Muscle of arm (tissue), 12 donors: Measurements from ENCODE around the gene EPHB4. TPM values are rescaled to one million over a fixed set of nuclear protein-coding genes. Genes with fewer than 3 reads are reported as not detected.
"Not testable (repeated sequence)": the region's sequence is repeated elsewhere in the genome, so short reads cannot be mapped to it uniquely, and the experiment has no call there.

Source experiments
- DNase-seq: peaks from one replicate; pipeline ENCODE4 v3.0.0-alpha.2; 2013
- polyA plus RNA-seq, 12 donors: library from polyadenylated mRNA; unstranded; fragments of 120-200 nt; gene quantifications; one replicate each; pipeline ENCODE4 v1.2.1, GENCODE V29; 2013; ENCODE audit not compliant: insufficient read length in 12 of 12

EPHB4 gene
- polyA plus RNA-seq, 12 donors, result 31.1 to 74.0 (median 46.4) TPM; not detected in 1

GRCh38 chr7:100856871-100857282 lies 29.6 kb upstream of the EPHB4 start:
- DNase-seq, result no peak

- no peak for DNase-seq
These were observed 28.2 kb upstream of the EPHB4 start for GRCh38 chr7:100855515-100855914.

GRCh38 chr7:100854899-100855298 lies 27.6 kb upstream of the EPHB4 start:
- not testable (repeated sequence) for DNase-seq

- DNase-seq, result no peak
These were observed 27.0 kb upstream of the EPHB4 start for GRCh38 chr7:100854146-100854895.

- peak; percentile 92 for DNase-seq
These were observed 24.9 kb upstream of the EPHB4 start, which contains the start of gene SLC12A9 for GRCh38 chr7:100852048-100852872. TSS of gene SLC12A9 (plus strand) at chr7:100852713. CDS start at chr7:100854198, 1,485 bp downstream.

- DNase-seq, result no peak
These were observed 20.0 kb upstream of the EPHB4 start for GRCh38 chr7:100847360-100847759.

- DNase-seq, result no peak
These were observed 13.3 kb upstream of the EPHB4 start for GRCh38 chr7:100840470-100841100.

GRCh38 chr7:100839361-100839760 lies 12.0 kb upstream of the EPHB4 start:
- DNase-seq, result no peak

- peak; percentile 95 for DNase-seq
These were observed 9.9 kb upstream of the EPHB4 start for GRCh38 chr7:100837099-100837836.

GRCh38 chr7:100836812-100837098 lies 9.4 kb upstream of the EPHB4 start:
- no peak for DNase-seq

- no peak for DNase-seq
These were observed 8.8 kb upstream of the EPHB4 start for GRCh38 chr7:100835903-100836811.

- DNase-seq, result no peak
These were observed 4.9 kb upstream of the EPHB4 start for GRCh38 chr7:100832281-100832633.

- no peak for DNase-seq
These were observed 3.1 kb upstream of the EPHB4 start for GRCh38 chr7:100830396-100830795.

GRCh38 chr7:100829150-100829716 lies 1.9 kb upstream of the EPHB4 start:
- DNase-seq, result no peak

- DNase-seq, result peak; percentile 38
These were observed 601 bp downstream of the EPHB4 start for GRCh38 chr7:100826514-100827329.

- DNase-seq, result no peak
These were observed 1.4 kb downstream of the EPHB4 start for GRCh38 chr7:100825751-100826513.

- no peak for DNase-seq
These were observed 2.1 kb downstream of the EPHB4 start for GRCh38 chr7:100825215-100825671.

- no peak for DNase-seq
These were observed 2.7 kb downstream of the EPHB4 start for GRCh38 chr7:100824499-100825214.
